GM23338 (cell line): ENCODE measurements around the gene WNT7A. TPM values are rescaled to one million over a fixed set of nuclear protein-coding genes. Genes with fewer than 3 reads are reported as not detected.

ENCODE experiments used
- ATAC-seq: fragments of 200-7000 bp; cut with Tn5 transposase; 3 replicates; pipeline ENCODE4 v1.9.1; 2020
- DNase-seq: peaks from one replicate; pipeline ENCODE4 v3.0.0-alpha.2; 2015; ENCODE audit warnings: low spot score
- H2AFZ ChIP-seq: fragments of 200-600 bp; sonication (generic); 2 replicates; pipeline ENCODE4 v1.8.0; 2016; ENCODE audit warnings: antibody characterized with exemption, mild to moderate bottlenecking, moderate library complexity
- H3F3A ChIP-seq: fragments of 200-600 bp; sonication (generic); replicated peaks from 2 replicates; pipeline ENCODE4 v1.8.0; 2017; ENCODE audit warnings: antibody characterized with exemption, mixed run types, low read depth
- H3K27ac ChIP-seq: fragments of 200-600 bp; sonication (generic); 2 replicates; pipeline ENCODE4 v1.6.1; 2016; ENCODE audit warnings: low read depth
- H3K27me3 ChIP-seq: fragments of 200-600 bp; sonication (generic); 2 replicates; pipeline ENCODE4 v1.8.0; 2016; ENCODE audit warnings: mild to moderate bottlenecking, mixed run types, moderate library complexity; ENCODE audit not compliant: insufficient read depth
- H3K36me3 ChIP-seq: fragments of 200-600 bp; sonication (generic); 2 replicates; pipeline ENCODE4 v1.8.0; 2016; ENCODE audit warnings: mild to moderate bottlenecking; ENCODE audit not compliant: insufficient read depth
- H3K4me1 ChIP-seq: fragments of 200-600 bp; sonication (generic); 2 replicates; pipeline ENCODE4 v1.8.0; 2016; ENCODE audit warnings: mild to moderate bottlenecking, moderate library complexity; ENCODE audit not compliant: insufficient read depth
- H3K4me2 ChIP-seq: fragments of 200-600 bp; sonication (generic); 2 replicates; pipeline ENCODE4 v1.7.1; 2017; ENCODE audit warnings: mixed run types
- H3K4me3 ChIP-seq: fragments of 200-600 bp; sonication (generic); 2 replicates; pipeline ENCODE4 v1.6.1; 2016; ENCODE audit warnings: mixed run types
- H3K79me2 ChIP-seq: fragments of 200-600 bp; sonication (generic); replicated peaks from 2 replicates; pipeline ENCODE4 v1.8.0; 2017; ENCODE audit warnings: mild to moderate bottlenecking; ENCODE audit not compliant: insufficient read depth
- H3K9me2 ChIP-seq: fragments of 200-600 bp; sonication (generic); 2 replicates; pipeline ENCODE4 v1.8.0; 2017; ENCODE audit not compliant: insufficient read depth
- H4K20me1 ChIP-seq: fragments of 200-600 bp; sonication (generic); replicated peaks from 2 replicates; pipeline ENCODE4 v1.8.0; 2017; ENCODE audit warnings: mild to moderate bottlenecking; ENCODE audit not compliant: insufficient read depth
- H3K27ac Mint-ChIP-seq: 2 replicates; pipeline ENCODE4 v1.8.0; 2020; ENCODE audit warnings: inconsistent platforms, mild to moderate bottlenecking, moderate library complexity, mixed read lengths
- H3K27me3 Mint-ChIP-seq: 3 replicates; pipeline ENCODE4 v1.8.0; 2022; ENCODE audit warnings: low read depth, mild to moderate bottlenecking, moderate library complexity, mixed read lengths, inconsistent platforms; ENCODE audit not compliant: insufficient read depth, poor library complexity
- H3K36me3 Mint-ChIP-seq: 3 replicates; pipeline ENCODE4 v1.8.0; 2021; ENCODE audit warnings: low read depth, mild to moderate bottlenecking, inconsistent platforms, moderate library complexity, mixed read lengths
- H3K4me1 Mint-ChIP-seq: 3 replicates; pipeline ENCODE4 v1.8.0; 2020; ENCODE audit warnings: mild to moderate bottlenecking, inconsistent platforms, mixed read lengths
- H3K4me3 Mint-ChIP-seq: 3 replicates; pipeline ENCODE4 v1.8.0; 2021; ENCODE audit warnings: moderate library complexity, mild to moderate bottlenecking, inconsistent platforms, mixed read lengths
- H3K9me3 Mint-ChIP-seq: 3 replicates; pipeline ENCODE4 v1.8.0; 2020; ENCODE audit warnings: moderate library complexity, mild to moderate bottlenecking, inconsistent platforms, mixed read lengths
- CREB1 ChIP-seq: fragments of 250-450 bp; sonication (Bioruptor Pico); IDR thresholded peaks from 2 replicates; pipeline ENCODE4 v1.5.0; 2020; ENCODE audit warnings: low read depth, mild to moderate bottlenecking, moderate library complexity
- CTCF ChIP-seq, 2 experiments: fragments of 200-600 bp in 1 of 2; sonication (generic) in 1 of 2; conservative IDR thresholded peaks; 2 replicates each; pipeline versions ENCODE4 v1.5.1 to v1.6.1; 2016 to 2017; ENCODE audit warnings: antibody characterized with exemption in 2 of 2, low read depth in 2 of 2, mild to moderate bottlenecking in 2 of 2, moderate library complexity in 1 of 2
- ETS1 ChIP-seq: IDR thresholded peaks from 2 replicates; pipeline ENCODE4 v1.6.1; 2016; ENCODE audit warnings: antibody characterized with exemption
- EZH2 ChIP-seq: fragments of 200-600 bp; sonication (generic); IDR thresholded peaks from one replicate; pipeline ENCODE4 v1.8.0; 2017; ENCODE audit warnings: antibody characterized with exemption, mild to moderate bottlenecking, low read depth; ENCODE audit not compliant: unreplicated experiment
- EZH2phosphoT487 ChIP-seq: fragments of 200-600 bp; sonication (generic); IDR thresholded peaks from one replicate; pipeline ENCODE4 v1.8.1; 2018; ENCODE audit warnings: antibody characterized with exemption; ENCODE audit not compliant: unreplicated experiment
- JUNB ChIP-seq: IDR thresholded peaks from one replicate; pipeline ENCODE4 v1.6.1; 2016; ENCODE audit warnings: antibody characterized with exemption; ENCODE audit not compliant: unreplicated experiment
- NANOG ChIP-seq: IDR thresholded peaks from 2 replicates; pipeline ENCODE4 v1.6.1; 2016; ENCODE audit warnings: antibody characterized with exemption, borderline replicate concordance
- POLR2AphosphoS5 ChIP-seq: IDR thresholded peaks from 2 replicates; pipeline ENCODE4 v1.6.1; 2016; ENCODE audit warnings: antibody characterized with exemption, low read depth
- REST ChIP-seq: IDR thresholded peaks from one replicate; pipeline ENCODE4 v1.6.1; 2018; ENCODE audit warnings: antibody characterized with exemption; ENCODE audit not compliant: unreplicated experiment
- STAT1 ChIP-seq: IDR thresholded peaks from one replicate; pipeline ENCODE4 v1.6.1; 2016; ENCODE audit warnings: antibody characterized with exemption; ENCODE audit not compliant: unreplicated experiment
- ZNF114 ChIP-seq: fragments of 250-450 bp; sonication (Bioruptor Pico); IDR thresholded peaks from 2 replicates; pipeline ENCODE4 v1.5.0; 2020; ENCODE audit warnings: mild to moderate bottlenecking, moderate library complexity
- ZNF331 ChIP-seq: fragments of 250-450 bp; sonication (Bioruptor Pico); IDR thresholded peaks from 2 replicates; pipeline ENCODE4 v1.5.0; 2020; ENCODE audit warnings: low read depth, mild to moderate bottlenecking, moderate library complexity
- ZNF462 ChIP-seq: fragments of 250-450 bp; sonication (Bioruptor Pico); IDR thresholded peaks from 2 replicates; pipeline ENCODE4 v1.5.0; 2020; ENCODE audit warnings: mild to moderate bottlenecking, moderate library complexity
- polyA plus RNA-seq: library from polyadenylated mRNA; unstranded; fragments of >200 nt; fragmentation: Nextera tagmentation; extraction: Ambion mirVana; gene quantifications from 2 replicates; pipeline ENCODE4 v1.2.1, GENCODE V29; 2016
- total RNA-seq: library from RNA; depleted of rRNA; stranded (reverse); fragments of >200 nt; shearing (Covaris generic); gene quantifications from 2 replicates; pipeline ENCODE4 v1.2.3, GENCODE V29; 2014

WNT7A gene
- total and polyA plus RNA-seq, 2 experiments from 2014 or later, result not detected

GRCh38 chr3:13839253-13839652, 40.6 kb downstream of the WNT7A start (continued):
- TF ChIP-seq ZNF331 (CRISPR knock-in tag), result no peak
- no peak for TF ChIP-seq EZH2phosphoT487
- TF ChIP-seq CREB1 (CRISPR knock-in tag), result no peak

- H3F3A ChIP-seq, result no peaks in the 10 kb centered on the region
- no peaks in the 10 kb centered on the region for H4K20me1 ChIP-seq
- H3K27ac Mint-ChIP-seq, result no peak overlapping the region
- no peaks in the 10 kb centered on the region for H3K36me3 ChIP-seq
- H3K4me2 ChIP-seq, result no peak overlapping the region
- no peak overlapping the region for H3K4me3 Mint-ChIP-seq
- TF ChIP-seq CREB1 (CRISPR knock-in tag) (no peak), ZNF114 (CRISPR knock-in tag) (no peak), CTCF (conservative IDR thresholded peaks at IDR 0.05; ENCODE audit: low read depth in 2 of 2) (no peak), EZH2 (no peak), POLR2AphosphoS5 (no peak), REST (no peak), NANOG (no peak), STAT1 (no peak), ZNF462 (CRISPR knock-in tag) (no peak), ETS1 (no peak), EZH2phosphoT487 (no peak), JUNB (no peak), ZNF331 (CRISPR knock-in tag) (no peak)
- H3K4me3 ChIP-seq, result no peak overlapping the region
- ATAC-seq (no peak), DNase-seq (no peak)
- no peak overlapping the region for H3K27ac ChIP-seq
- no peaks in the 10 kb centered on the region for H3K27me3 ChIP-seq
- peaks cover 3% of the 10 kb centered on the region; the same call in 1 of the 3 replicates for H3K4me1 Mint-ChIP-seq
- H3K79me2 ChIP-seq, result no peaks in the 10 kb centered on the region
- peaks cover 7% of the 10 kb centered on the region for H3K27me3 Mint-ChIP-seq
- no peak overlapping the region for H2AFZ ChIP-seq
- H3K36me3 Mint-ChIP-seq, result no peaks in the 10 kb centered on the region
- no peaks in the 10 kb centered on the region for H3K9me2 ChIP-seq
- H3K4me1 ChIP-seq, result no peaks in the 10 kb centered on the region
- H3K9me3 Mint-ChIP-seq, result no peaks in the 10 kb centered on the region
Observed at GRCh38 chr3:13838421-13838820, 41.5 kb downstream of the WNT7A start.
